HG03354 (cell line): Measurements from ENCODE around the gene KRTAP13-3.

ENCODE experiments used
- ATAC-seq: cut with Tn5 transposase; IDR thresholded peaks from one replicate; pipeline ENCODE4 v1.9.1; 2021; ENCODE audit warnings: mild to moderate bottlenecking; ENCODE audit not compliant: unreplicated experiment, poor library complexity, severe bottlenecking

KRTAP13-3 gene, protein sequence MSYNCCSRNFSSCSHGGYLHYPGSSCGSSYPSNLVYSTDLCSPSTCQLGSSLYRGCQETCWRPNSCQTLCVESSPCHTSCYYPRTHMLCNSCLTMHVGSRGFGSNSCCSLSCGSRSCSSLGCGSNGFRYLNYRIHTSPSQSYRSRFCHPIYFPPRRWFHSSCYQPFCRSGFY

DNA sequence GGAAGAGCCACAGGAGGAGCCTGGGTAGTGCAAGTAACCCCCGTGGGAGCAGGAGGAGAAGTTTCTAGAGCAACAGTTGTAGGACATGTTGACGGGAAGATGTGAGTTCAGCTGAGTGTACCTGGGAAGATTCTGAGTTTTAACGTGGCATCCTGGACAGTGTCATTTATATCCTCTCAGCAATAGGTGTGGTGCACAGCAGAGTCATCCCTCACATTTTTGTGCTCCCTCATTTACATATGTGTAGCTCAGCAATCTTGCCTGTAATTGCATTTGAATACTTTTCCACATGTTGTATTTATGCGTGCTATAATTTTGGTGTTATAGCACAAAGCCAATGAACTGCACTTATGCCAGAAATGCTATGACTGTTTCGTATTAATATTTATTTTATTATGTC, at the start of gene KRTAP13-3:
KRTAP13-3 (minus strand) TSS at position 101 of the 400 bp plus-strand sequence; CDS start at position 87, 14 bp downstream.
- no peak for ATAC-seq

DNA sequence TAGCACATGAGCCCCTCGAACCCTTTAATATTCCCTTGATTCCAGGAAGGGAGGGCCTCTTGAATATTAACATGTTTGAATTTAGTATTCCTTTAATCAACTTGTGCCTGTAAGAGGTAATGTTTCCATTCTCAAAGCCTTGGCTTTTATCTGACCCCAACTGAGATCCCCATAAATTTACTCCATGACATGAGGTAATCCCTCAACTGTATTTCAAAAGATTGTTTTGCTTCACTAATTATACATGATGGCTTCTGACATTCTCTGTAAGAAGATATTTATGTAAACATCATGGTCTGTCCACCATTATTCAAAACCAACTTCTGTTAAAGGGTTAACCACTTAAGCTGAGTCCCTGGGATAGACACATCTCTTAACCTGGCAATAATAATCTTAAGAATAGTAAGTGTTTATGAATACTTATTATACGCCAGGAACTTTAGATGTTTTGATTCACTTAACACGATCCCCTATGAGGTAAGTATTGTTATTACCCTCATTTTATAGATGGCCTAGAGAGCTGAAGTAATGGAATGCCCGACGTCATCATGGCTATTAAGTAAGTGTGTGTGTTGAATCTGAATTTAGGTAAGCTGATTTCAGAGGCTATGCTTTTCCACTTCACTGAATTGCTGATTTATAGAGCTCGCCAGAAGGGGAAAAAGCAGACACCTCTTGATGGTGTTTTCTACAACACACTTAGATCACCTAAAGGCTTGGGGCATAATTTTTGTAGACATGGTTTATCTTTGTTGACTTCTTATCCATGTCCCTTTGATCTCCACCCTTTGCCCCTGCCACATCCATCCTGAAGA, 43.4 kb upstream of the KRTAP13-3 start:
- no peak for ATAC-seq

DNA sequence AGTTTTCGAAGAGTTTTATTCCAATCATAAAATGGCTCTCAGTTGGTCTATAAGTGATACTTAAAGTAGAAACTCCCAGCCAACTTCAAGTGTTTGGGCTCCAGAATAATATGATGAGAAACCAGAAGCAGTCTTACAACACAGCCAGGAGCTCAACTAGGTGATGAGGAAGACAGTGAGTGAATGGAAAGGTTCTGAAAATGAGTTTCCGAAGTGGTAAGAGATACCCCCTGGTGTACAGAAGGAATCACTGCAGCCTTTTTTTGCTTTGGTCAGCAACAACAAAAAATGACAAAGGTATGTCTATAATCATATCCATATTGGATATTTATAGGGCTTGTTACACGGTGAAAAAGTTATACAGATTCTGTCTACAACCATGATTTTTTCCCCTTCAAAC, 38.0 kb upstream of the KRTAP13-3 start:
- ATAC-seq, result no peak

DNA sequence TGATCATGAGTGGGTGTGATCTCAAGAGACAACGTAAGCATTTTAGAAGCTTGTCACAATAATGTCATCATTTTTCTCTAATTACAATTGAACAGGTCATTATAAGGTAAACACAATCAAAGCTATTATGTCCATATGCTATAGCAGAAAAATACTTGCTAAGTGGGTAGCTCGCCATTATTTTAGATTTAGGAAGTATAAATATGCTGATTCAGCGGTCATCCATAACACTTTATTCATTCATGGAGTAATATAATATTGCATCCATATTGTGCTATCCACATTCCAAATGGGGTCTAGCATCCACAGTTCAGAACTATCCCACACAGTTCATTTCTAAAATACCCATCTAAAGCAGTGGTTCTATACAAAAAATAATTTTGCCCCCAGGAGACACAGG, 22.8 kb upstream of the KRTAP13-3 start:
- no peak for ATAC-seq

DNA sequence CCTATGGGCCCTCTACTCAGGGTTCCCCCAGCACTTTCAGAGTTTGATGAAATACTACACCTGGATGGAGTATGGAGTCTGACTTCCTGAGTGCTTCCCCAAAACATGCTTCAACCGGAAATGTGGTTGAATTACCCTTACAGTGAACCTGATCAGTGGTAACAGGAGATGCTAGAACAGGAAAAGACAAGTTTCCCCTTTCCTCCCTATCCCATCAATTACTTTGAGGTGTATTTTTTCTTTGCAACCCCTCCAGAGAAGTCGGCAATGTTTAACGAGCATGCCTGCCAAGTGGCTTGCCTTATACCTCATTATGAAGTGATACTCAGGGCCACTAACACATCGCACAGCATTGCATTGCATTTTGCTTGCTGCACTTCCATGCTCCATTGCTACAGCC, 21.3 kb upstream of the KRTAP13-3 start:
- no peak for ATAC-seq

DNA sequence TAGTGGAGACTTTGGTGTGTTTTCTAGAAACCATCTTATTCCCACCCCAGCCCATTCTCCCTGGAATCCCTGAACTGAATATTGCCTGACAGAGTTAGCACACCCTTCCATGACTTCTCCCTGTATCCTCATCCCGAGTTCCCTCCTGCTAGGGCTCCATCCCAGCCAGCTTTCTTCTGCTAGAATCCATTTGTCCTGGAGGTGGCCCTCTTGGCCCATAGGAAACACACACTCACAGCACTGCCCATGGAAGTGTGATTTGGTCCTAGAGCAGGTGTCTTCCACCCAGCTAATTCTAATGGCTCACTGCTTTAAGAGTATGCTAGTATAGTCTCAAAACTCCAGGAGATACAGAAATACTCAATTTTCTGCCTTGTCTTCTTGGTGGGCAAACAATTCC, 18.5 kb upstream of the KRTAP13-3 start:
- no peak for ATAC-seq

DNA sequence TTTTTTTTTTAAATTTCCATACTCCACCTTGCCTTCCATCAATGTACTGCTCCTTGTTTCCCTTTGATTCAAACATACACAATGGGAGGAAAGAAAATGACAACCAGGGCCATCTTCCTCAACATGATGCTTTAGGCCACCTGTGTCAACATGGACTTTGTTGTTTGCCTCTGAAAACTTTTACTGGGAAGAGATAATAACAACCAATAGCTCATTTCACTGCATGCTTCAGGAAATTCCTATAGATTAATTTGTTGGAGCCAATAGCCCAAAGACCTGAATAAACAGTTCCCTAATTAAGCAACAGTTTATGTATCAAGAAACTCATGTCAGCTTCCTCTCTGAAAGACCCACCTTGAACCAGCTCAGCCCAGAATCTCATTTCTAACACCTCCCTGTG, 17.5 kb upstream of the KRTAP13-3 start:
- ATAC-seq, result no peak

DNA sequence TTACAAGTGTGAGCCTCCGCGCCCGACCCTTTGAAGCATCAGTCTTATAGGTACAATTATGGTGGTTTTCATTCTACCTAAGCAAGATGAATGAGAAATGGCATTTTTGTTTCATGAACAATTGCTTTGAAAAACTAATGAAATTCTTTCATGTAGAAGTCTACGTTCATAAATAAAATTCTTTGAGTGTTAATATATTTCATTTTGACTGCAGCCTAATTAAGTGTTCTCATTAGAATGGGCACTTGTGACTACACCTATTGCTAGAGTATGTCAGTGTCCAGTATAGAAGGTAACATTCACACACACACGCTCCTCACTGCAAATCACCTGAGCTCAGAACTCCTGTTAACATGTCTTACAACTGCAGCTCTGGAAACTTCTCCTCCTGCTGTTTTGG, 14.2 kb upstream of the KRTAP13-3 start, which contains the start of gene KRTAP15-1:
KRTAP15-1 (plus strand) TSS at position 301 of the 400 bp plus-strand sequence; CDS start at position 354, 53 bp downstream.
- ATAC-seq, result no peak

DNA sequence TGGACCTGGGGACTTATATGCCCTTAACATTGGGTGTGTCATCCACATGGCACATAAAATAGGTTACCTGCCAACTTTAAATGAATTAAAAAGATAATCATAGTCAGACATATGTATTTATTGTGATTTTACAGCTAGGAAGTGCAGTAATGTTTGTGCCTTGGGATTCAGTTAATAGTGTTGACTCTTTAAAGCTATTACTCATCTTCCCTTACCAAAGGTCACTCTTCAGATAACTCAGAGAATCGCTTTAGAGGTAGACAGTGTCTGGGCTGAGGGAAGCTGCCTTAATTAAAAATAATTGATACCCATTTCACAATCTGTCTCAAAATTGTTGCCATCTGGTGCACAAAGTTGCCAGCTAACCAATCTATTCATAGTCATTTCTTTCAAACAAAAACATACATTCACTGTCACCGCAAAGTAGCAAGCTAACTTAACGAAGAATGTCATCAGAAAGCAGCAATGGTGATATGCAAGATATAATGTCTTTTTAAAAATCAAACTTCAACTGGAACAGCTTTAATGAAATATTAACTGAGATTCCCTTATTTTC, 11.4 kb upstream of the KRTAP13-3 start:
- no peak for ATAC-seq

DNA sequence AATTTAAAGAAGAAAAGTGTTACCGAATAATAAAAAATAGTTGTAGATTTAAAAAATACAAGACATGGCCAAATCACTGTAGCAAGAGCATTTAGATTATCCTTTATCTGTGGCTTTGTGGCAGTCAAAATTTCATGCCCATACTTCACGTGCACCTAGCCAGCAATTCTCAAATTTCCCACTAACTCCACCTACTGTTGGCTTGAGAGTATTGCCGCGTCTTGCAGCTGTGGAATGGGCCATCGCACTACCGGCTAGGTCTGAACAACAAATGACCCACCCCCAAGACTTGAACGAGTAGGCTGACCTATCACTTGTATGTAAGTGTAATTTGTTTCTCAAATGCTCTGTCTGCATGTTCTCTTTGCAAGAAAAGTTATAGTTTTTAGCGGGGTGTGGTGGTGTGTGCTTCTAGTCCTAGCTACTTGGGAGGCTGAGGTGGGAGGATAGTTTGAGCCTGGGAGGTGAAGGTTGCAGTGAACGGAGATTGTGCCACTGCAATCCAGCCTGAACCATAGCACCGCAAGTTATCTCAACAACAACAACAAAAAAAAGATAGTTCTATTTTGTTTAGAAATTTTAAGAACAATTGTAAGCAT, 8.4 kb upstream of the KRTAP13-3 start:
- peak; percentile 71 for ATAC-seq

DNA sequence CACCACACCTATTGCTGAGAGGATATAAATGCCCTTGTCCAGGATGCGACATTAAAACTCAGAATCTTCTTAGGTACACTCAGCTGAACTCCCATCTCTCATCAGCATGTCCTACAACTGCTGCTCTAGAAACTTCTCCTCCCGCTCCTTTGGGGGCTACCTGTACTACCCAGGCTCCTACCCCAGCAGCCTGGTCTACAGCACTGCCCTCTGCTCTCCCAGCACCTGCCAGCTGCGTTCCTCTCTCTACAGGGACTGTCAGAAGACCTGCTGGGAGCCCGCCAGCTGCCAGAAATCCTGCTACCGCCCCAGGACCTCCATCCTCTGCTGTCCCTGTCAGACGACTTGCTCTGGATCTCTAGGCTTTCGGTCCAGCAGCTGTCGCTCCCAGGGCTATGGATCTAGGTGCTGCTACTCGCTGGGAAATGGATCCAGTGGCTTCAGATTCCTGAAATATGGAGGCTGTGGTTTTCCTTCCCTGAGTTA, 4.5 kb upstream of the KRTAP13-3 start, which contains the start of gene KRTAP13-4:
KRTAP13-4 (plus strand) TSS at position 51 of the 486 bp plus-strand sequence; CDS start at position 107, 56 bp downstream.
- no peak for ATAC-seq

DNA sequence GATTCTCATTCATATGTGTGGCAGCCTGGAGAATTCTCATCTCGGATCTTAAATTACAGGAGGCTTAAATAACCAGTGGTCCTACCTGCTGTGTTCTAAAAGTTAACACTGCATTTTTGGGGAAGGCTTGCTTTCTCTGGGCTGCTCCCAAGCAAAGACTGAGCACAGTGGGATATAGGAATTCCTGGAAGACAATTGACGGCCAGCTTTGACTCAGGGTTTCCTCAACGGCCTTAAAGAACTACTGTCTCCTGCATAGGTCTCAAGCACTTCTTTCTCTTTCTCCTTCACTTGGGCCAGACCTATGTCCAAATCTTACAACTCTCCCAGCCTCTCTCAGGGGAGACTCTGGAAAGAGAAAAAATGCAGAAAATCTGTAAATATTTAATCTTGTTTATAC, 1.0 kb upstream of the KRTAP13-3 start:
- no peak for ATAC-seq

DNA sequence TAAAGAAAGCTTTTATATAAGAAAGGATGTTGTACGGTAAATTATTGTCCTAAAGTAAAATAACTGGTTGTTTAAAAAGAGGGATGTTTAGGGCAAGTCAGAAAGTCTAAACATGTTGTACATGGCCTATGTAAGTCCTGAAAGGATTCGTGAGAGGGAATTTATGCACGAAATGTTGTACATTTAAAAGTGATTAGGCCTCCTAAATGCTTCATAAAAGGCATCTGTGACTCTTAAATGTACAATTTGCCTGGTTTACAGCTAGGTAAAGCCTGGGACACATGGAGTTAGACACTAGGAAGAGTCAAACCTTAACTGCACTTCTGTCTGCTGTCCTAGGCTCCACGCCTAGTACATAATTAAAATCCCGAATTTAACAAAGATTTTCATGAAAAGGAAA, 9.7 kb downstream of the KRTAP13-3 start:
- ATAC-seq, result no peak

DNA sequence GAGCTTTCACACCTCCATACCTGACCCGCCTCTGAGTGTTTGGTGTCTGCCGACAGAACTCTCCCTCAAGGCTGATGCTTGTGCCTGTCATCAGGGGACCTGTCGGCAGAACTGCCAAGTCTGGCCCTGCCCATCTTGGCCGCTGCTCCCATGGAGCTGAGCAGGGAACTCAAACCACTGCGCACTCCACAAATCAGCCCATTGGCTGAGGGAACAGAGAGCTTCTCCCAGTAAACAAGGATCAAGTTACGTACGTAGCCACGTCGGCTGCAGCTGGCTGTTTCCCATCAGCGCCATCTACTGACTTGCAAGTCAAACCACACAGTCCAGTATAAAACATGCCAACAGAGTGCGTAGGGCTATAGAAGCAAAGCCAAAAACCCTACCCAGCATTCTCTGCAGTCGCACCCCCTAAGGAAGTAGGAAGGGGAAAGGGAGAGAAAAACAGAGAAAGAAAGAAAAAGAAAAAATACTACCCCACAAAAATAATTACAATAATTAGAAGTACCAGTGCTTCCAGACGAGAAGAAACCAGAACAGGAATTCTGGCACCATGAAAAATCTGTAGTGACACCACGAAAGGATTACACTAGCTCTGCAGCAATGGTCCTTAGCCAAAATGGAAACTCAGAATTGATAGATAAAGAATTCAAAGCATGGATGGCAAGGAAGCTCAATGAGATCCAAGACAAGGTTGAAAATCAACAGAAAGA, 16.8 kb downstream of the KRTAP13-3 start:
- ATAC-seq, result no peak

DNA sequence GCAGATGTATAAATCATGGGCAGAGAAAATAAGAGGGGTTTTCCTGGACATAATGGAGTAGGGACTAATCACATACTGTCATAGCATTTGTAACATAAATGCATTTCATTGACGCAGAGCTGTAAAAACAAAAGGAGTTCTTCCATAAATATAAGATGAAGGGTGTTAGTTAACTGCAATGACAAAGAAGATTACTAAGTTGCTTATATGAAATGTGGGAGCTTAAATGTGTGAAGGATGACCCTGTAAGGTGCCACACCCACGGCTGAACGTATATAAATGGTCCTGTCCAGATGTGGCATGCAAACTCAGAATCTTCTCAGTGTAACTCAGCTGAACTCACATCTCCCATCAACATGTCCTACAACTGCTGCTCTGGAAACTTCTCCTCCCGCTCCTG, 30.0 kb downstream of the KRTAP13-3 start, which contains the start of gene KRTAP13-1:
KRTAP13-1 (plus strand) TSS at position 301 of the 400 bp plus-strand sequence; CDS start at position 357, 56 bp downstream.
- ATAC-seq, result no peak

DNA sequence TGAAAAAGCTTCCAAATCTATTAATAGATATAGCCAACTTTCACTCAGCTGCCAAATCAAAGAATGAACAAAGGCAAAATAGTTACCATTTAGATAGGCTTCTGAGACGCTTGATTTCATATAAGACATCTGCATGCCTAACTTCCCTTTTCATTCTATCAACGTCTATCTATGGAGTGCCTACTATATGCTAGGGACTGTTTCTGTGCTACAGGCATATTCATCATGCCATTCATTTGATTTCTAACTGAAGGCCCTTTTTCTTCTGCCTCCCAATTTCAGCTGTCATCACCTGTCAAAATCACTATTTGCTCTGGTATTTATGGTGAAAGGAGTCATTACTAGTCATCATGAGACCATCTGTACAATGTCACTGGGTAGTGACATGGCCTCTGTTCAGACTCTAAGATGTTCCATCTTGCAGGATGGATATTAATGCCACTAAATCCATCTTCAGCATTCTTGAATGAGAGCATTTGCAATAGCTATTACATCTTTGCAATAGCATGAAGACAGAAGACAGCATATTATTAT, 34.2 kb downstream of the KRTAP13-3 start:
- no peak for ATAC-seq

DNA sequence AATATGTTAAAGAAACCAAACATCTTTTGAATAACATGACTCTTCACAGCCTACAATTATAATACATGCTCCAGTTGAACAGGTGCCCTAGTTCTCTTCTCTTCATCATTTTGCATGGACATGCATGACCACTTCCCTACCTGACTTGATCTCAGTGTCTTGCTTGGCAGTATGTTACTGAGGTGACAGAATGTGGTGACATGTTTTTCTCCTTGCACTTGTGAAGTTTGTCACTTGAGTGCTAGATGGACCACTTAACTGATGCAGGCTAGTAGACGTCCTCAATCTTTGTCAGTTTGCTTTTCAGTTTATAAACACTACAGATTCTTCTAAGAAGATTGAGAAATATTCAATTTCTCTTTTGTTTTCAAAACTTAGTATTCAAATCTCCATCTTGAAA, 43.5 kb downstream of the KRTAP13-3 start:
- ATAC-seq, result no peak
